ENCODE results near the gene TRPM7.
A peak's percentile ranks its signal among the peaks of the same experiment; 100 is the strongest.
"Not testable (repeated sequence)": the region's sequence is repeated elsewhere in the genome, so short reads cannot be mapped to it uniquely, and the experiment has no call there.

Gene TRPM7, protein sequence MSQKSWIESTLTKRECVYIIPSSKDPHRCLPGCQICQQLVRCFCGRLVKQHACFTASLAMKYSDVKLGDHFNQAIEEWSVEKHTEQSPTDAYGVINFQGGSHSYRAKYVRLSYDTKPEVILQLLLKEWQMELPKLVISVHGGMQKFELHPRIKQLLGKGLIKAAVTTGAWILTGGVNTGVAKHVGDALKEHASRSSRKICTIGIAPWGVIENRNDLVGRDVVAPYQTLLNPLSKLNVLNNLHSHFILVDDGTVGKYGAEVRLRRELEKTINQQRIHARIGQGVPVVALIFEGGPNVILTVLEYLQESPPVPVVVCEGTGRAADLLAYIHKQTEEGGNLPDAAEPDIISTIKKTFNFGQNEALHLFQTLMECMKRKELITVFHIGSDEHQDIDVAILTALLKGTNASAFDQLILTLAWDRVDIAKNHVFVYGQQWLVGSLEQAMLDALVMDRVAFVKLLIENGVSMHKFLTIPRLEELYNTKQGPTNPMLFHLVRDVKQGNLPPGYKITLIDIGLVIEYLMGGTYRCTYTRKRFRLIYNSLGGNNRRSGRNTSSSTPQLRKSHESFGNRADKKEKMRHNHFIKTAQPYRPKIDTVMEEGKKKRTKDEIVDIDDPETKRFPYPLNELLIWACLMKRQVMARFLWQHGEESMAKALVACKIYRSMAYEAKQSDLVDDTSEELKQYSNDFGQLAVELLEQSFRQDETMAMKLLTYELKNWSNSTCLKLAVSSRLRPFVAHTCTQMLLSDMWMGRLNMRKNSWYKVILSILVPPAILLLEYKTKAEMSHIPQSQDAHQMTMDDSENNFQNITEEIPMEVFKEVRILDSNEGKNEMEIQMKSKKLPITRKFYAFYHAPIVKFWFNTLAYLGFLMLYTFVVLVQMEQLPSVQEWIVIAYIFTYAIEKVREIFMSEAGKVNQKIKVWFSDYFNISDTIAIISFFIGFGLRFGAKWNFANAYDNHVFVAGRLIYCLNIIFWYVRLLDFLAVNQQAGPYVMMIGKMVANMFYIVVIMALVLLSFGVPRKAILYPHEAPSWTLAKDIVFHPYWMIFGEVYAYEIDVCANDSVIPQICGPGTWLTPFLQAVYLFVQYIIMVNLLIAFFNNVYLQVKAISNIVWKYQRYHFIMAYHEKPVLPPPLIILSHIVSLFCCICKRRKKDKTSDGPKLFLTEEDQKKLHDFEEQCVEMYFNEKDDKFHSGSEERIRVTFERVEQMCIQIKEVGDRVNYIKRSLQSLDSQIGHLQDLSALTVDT (N-terminal part only)

DNA sequence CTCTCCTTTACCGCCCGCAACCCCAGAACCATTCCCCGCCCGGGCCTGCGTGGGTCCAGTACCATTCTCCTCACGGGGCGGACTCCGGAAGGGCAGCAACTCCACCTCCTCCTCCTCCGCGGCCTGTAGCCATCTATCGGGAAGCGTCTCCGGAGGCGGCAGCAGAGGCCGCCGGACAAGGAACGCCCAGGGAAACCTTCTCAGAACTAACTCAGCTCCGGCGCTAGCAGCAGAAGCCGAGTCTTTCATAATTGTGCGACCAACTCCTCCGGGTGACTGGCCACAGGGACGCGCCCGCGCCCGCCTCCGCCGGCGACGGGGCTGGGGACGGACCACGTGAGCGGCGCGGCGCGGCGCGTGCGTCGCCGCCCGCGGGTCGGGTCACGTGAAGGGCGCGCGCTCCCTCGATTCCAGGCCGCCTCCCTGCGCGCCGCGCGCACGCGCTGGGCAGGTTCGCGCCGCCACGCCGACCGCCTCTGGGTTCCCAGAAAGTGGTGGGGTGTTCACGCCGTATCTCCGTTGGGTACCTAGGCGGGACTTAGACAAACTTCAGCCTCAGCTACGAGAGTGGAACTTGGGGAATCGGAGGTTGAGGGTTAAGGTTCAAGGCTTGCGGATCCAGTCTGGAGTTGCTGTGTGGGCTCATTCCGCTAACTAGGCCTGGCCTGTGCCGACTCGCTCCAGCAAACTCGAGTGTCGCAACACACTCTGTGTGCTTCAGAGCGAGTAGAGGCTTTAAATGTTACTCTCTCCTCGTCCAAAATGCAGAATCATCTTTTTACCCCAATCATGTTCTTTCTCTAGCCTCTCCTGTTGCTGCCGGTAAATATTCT lies at the start of gene TRPM7:
TSS of gene TRPM7 (minus strand) at position 329 of the 833 bp plus-strand sequence. CDS start at position 65, 264 bp downstream.
- DNase-seq, result peak; percentile 91

DNA sequence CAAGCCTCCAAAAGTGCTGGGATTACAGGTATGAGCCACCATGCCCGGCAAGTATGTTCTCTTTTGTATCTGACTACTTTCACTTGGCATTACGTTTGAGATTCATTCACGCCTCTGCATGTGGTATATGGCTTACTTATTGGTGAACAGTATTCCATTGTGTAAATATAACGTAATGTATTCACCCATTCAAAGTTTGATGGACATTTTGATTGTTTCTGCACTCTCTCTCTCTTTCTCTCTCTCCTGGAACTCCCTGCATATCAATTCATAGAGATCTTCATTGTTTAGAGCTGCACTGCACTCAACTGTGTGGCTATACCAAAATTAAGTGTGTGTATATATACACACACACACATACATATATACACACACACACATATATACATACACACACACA lies 48.6 kb upstream of the TRPM7 start:
- no peak for DNase-seq

DNA sequence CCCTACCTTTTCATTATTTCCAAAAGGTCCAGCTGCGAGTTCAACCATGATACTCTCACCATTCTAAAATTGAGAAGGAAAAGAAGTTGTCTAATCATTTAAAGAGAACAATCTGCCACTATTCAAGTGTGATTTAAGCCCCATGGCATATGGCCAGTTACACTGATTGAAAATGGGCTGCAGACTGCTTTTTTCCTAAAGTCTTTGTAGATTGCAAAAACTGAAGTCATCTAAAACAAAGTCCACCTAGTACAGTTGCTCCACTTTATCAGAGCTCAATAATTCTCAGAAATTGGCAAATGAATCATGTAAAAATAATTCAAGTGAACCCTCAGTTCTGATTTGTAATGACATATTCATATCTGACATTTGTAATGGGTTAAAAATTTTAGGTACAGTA lies 39.7 kb upstream of the TRPM7 start:
- no peak for DNase-seq

DNA sequence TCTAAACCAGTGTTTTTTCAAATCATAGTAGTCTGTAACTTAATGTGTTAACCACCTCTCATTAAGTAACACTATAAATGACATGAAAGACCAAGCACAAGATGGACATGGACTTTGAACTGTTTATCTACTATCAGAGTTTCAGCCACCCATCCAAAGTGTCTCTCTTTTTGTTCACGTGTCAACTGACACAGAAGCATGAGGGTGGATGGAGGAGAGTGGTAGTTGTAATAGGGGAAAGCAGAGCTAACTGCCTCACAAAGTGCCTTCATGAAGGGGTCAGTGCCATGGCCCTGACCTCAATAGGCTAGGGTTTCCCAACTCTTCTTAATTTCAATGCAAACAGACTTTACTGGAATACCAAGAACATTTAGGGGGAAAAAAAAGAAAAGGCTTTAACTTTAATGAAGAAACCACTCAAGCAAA lies 32.1 kb upstream of the TRPM7 start:
- DNase-seq, result no peak

DNA sequence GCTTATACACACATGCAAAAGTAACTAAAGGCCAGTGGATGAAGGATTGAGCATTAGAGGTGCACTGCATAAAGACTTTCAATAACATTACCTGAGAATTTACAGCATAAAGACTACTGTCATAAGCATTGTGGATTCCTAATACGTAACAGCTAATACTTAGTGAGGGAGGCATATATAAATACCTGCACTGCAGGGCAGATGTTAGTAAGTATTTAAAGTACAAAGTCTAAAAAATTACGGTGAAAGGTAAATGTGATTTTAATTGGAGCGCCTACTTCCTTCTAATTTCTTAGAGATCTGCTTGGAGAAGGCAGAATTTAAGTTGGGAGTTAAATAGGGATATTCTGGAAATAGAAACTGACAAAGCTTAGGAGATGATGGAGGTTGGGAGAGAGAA lies 25.4 kb upstream of the TRPM7 start:
- no peak for DNase-seq

DNA sequence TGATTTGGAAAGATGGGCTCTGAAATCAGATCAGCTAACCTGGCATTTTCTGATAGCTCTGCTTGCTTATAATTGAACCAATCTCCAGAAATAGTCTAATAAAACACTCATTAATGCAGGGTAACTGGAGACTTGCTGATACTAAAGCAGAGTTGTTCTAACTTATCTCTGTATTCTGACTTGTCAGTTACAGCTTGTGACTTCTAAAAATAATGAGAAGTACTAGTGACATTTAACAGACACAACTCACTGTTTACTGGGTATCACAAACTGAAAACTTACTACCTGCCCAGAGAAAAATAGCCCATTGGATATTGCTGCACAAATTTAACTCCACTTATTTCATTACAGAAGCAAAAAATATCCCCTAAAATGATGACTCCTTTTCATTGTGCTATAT lies 24.0 kb upstream of the TRPM7 start:
- no peak for DNase-seq

DNA sequence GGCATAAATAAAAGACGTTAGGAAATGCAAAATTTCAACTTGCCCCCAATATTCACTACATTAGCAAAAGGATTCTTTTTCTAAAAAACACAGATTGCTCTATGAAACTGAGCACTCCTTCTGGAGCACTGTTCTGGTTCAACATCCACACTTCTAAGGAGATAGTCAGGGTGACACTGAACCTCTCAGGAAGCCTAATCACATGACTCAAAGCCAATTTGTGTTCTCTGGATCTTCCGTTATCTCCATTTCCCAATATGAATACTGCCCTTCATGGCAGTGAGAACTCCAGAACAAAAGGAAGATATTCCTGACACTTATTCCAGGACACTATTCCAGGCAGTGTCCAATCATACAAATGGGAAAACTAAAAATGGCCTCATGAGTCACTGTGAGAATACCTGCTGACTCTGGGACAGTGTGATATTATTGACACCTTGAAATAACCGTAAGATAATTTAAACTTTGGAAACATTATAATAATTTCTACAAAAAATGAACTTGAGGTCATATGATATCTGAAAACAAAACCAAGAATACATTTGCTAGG lies 21.4 kb upstream of the TRPM7 start:
- DNase-seq, result no peak

DNA sequence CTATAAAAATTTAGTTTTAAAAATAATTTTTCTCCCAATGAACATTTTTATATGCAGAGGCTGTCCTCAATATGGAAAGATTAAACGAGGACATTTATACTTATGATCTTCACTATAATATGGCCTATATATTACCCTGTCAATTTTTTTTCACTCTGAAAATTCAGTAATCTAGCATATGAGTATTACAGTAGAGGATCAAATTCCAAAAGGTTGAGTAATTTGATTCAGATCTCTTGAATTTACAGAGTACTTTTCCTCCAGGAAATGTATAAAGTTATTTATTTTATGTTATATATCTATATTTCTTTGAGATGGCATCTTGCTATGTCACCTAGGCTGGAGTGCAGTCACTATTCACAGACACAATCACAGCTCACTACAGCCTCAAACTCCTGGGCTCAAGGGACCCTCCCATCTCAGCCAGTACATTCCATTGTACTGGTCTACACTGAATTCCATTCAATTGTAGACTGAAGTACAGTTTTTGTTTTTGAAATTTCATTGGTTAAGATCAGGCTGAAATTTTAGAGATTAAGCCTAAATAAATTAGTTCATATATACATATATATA lies 16.3 kb upstream of the TRPM7 start:
- no peak for DNase-seq

DNA sequence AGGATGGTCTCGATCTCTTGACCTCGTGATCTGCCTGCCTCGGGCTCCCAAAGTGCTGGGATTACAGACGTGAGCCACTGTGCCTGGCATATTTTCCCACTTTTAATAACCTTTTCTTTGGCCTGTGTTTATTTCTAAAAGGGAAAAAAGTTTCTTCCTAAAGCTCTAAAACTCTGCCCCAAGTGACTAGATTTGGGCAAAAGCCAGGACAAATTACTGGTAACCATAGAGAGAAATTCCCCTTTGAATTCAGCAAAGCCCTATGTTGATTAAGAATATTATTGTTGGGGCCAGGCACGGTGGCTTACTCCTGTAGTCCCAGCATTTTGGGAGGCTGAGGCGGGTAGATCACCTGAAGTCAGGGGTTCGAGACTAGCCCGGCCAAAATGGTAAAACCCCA lies 11.5 kb upstream of the TRPM7 start:
- DNase-seq, result no peak

DNA sequence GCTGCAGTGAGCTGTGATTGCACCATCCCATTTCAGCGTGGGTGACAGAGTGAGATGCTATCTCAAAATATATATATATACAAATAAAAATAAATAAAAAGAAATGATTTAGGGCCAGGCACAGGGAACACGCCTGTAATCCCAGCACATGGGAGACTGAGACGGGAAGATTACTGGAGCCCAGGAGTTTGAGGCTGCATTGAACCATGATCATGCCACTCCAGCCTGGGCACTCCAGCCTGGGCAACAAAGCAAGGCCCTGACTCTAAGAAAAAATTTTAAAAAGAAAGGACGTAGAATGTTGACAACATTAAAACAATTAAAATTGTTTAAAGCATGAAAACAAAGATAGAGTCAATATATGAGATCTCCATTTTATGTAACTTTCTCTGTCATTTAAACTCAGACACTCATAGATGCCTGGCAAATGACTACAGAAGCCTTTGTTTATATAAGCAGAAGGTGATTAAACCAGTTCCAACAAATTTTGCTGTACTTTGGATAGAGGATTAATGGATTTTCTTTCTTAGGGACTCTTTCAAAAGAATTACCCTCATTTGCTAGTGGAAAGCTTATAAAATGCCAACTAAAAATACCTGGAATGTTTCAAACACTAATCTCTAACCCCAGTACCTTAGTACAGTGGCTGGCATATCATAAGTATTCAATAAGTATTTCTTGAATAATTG lies 10.7 kb upstream of the TRPM7 start:
- no peak for DNase-seq

DNA sequence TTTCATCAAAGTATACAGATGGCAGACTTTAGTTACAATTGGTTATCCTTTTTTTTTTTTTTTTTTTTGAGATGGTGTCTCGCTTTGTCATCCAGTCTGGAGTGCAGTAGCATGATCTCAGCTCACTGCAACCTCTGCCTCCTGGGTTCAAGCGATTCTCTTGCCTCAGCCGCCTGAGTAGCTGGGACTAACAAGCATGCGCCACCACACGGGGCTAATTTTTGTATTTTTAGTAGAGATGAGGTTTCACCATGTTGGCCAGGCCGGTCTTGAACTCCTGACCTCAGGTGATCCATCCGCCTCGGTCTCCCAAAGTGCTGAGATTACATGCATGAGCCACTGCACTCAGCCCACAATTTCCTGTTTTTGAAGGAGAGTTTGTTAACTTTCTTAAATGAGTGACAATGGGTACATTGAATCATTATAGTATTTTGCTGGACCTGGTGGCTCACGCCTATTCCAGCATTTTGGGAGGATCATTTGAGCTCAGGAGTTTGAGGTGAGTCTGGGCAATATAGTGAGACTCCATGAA lies 8.1 kb upstream of the TRPM7 start:
- not testable (repeated sequence) for DNase-seq

DNA sequence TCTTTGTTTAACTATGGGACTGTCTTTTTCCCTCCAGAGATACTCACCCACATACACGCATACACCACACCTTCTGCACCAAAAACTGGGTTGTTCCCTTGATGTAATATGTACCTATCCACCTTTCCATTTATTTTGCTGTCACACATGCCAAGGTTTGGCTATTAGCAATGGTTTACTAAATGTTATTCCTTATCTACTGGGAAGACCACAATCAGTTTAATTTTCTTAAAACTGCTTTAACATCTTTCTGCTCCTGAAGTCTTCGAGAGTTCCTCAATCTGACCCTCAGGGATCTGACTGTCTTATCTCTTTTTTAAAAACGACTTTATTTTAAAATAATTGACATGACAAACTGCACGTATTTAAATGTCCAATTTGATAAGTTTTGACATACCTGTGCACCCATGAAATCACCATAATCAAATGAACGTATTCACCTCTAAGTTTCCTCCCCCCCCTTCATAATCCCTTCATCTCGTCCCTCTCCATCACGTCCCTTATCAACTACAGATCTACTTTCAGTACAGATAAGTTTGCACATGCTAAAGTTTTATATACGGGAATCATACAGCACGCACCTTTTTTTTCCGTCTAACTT lies 805 bp upstream of the TRPM7 start:
- no peak for DNase-seq

DNA sequence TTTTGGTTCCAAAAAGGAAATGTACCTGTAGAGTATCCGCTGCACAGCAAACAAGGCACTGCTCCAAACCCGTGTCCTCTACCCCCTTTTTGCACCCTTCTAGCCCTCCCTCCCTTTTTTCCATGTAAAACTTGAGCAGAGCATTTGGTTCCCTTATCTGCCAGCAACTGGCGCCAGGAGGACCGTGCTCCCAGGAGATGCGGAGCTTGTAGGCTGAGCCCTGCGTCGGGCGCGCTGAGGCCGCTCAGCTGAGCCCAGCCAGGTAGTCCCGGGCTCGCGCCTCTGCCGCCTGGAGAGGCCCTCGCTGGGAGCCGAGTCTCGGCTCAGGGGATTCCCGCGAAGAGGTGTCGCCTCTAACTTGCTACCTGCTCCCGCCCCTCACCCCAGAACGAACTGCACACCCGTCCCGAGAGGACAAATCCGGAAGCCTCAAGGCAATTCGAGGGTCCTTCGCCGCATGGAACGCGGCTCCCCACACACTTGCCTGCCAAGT lies 575 bp downstream of the TRPM7 start:
- peak; percentile 77 for DNase-seq

DNA sequence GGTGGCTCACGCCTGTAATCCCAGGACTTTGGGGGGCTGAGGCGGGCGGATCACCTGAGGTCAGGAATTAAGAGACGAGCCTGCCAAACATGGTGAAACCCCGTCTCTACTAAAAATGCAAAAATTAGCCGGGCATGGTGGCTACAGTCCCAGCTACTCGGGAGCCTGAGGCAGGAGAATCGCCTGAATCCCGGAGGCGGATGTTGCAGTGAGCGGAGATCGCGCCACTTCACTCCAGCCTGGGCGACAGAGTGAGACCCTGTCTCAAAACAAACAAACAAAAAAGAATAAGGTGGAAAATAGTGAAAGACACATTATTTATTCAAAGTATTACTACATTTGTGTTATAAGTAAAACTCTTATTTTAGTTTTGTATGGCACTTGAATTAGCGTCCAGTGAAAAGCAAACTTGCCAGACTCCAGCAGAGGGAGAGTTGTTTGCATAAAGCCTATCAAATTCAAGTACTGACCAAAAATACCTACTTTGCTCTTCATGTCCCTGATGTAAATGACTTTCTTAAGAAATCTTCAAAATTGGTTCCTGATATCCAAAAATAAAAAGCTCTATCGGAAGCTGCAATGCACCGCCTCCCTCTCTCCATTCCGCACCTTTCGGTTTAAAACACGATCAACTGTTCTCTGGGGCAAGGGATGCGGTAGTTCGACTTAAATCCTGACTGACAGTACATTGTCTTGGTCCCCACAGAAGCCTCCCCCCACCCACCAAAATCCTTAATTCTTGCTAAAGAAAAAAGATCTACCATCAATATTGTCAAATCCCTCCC lies 1.2 kb downstream of the TRPM7 start:
- no peak for DNase-seq

DNA sequence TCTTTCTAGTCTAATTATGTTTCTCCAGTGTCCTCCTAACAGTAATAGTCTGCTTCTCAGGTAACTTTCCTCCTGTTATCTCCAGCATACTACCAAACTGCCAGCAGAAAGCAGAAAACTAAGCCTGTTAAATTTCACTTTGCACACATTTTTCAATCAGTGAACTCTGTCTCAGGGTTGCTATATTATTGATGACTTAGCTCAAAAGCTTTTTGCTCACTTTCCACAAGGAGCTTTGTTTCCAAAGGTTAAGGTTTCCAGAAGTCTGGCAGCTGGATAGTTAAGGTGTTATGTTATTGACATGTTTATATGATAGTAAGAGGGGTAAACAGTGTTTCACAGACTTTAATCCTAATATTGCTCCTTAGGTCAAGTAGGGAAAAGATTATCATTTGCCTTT lies 5.1 kb downstream of the TRPM7 start:
- no peak for DNase-seq

DNA sequence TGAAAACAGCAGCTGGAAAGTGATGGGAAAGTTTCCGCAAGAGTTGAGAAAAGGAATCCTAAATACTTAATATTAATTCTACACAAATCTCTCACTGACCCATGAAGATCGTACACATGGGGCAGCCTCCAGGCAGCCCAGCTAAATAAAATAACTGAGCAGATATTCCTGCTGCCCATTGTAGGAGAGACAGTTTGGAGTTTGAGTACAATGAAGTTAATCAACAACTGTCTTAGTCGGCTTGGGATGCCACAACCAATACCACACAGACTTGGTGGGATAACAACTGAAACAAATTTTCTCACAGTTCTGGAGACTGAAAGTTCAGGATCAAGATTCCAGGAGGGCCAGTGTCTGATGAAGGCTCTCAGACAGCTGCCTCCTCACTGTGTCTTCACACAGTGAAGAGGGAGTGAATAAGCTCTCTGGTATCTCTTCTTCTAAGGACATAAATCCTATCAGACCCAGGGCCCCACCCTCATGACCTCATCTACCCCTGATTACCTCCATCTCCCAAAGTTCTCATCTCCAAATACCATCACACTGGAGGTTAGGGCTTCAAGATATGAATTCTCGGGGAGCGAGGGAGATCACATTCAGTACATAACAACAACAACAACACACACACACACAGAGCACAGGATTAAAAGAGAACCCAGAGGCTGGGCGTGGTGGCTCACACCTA lies 9.7 kb downstream of the TRPM7 start:
- no peak for DNase-seq

DNA sequence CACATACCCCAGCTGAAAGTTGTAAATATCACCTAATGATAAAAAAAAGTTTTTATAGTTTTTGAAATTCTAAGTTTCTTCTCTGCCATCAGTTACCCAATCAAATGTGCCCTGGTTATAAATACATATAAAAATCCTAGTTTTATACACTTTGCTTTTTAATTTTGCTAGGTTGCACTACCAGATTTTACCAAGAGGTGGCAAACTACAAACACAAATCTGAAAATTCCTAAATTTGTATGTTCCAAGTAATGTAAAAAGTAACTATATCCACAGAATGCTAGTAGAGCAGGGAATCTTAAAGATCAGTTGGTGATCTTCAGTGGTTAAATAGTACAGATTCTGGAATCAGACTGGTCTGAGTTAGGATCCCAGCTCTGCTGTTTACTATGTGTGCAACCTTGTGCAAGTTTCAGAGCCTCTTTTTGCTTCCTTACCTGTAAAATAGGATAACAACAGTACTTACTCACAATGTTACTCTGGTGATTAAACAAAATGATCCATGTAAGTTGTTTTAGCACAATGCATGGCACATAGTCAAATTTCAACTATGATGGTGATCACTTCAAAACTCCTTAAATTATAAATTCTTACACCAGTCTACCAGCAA lies 11.0 kb downstream of the TRPM7 start:
- peak; percentile 18 for DNase-seq

DNA sequence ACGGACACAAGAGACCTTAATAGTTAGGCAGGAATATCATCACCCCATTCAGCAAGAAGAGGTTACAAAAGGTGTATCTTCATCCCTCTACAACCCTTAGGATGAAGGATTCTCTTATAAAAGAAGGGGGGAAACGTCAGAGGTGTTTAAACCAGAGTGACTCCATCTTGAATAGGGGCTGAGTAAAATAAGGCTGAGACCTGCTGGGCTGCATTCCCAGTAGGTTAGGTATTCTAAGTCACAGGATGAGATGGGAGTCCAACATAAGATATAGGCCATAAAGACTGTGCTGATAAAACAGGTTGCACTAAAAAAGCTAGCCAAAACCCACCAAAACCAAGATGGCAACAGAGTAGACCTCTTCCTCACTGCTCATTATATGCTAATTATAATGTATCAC lies 16.5 kb downstream of the TRPM7 start:
- no peak for DNase-seq

All from activated CD4-positive, alpha-beta T cell treated with anti-CD3 and anti-CD28 coated beads, Interleukin-2, amount 50 U/mL, for 16 hours (primary cell).